GM19193 (cell line): ENCODE data around the gene VEZF1.

ENCODE experiments used
- POLR2A ChIP-seq: IDR thresholded peaks from 4 replicates; pipeline ENCODE4 v1.6.1; 2011; ENCODE audit not compliant: insufficient read depth, insufficient read length; ENCODE audit errors: extremely low read depth

The VEZF1 gene

DNA sequence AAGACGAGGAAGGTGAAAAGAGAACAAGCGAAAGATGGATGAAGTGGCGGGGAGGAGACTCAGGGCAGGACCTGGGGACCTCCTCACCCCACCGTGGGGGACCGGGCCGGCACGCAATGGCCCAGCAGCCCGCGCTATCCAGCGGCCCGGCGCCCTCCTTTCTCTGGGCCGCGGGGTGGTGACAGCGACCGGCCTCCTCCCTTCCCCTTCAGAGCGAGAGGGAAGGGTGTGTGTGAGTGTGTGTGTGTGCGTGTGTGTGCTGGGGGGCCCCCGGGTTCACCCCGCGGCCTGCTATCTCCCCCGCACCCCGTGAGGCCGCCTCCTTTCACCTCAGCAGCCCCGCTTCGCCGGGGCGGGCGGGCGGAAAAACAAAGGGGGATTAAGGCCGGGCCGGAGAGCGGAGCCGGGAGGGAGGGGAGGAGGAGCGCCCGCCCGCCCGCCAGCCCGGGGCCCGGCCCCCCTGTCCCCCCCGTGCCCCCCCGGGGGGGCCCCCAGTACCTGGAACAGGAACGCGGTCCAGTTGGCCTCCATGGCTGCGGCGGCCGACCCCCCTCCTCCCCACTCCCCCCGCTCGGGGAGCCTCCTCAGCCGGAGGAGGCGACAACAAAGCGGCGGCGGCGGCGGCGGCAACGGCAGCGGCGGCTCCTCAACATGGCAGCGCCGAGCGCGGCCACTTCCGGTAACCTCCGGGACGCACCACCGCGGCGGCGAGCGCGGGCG is at the start of gene VEZF1:
VEZF1 (minus strand) TSS at position 674 of the 720 bp plus-strand sequence; CDS start at position 531, 143 bp downstream.
- no peak for TF ChIP-seq POLR2A

DNA sequence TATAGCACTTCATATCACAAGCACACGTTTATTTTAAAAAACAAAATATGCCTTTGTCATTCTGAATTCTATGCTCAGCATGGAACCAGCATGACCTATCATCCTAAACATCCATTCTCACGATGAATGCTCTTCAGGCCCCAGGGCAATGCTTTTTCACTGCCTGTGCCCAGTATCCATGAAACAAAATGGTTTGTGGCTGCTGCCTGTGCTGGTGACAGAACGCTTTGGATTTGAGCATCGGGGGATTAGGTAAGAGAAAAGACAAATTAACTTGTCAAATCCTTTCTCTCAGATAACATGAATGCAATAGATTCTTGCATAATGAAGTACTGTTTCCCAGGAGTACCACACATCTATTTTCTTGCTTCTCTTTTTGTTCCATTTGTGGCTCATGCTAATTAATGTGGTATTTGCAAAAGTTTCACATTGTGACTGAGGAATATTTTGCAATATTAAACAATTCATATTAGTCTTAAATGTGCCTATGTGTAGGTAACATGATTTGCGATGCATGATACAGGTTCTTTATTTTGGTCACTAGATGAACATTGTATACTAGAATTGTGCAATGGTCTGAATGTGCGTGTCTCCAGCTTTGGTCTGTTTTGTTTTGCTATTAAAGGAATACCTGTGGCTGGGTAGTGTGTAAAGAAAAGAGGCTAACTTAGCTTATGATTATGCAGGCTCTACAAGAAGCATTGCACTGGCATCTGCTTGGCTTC is 44.8 kb upstream of the VEZF1 start:
- no peak for TF ChIP-seq POLR2A

DNA sequence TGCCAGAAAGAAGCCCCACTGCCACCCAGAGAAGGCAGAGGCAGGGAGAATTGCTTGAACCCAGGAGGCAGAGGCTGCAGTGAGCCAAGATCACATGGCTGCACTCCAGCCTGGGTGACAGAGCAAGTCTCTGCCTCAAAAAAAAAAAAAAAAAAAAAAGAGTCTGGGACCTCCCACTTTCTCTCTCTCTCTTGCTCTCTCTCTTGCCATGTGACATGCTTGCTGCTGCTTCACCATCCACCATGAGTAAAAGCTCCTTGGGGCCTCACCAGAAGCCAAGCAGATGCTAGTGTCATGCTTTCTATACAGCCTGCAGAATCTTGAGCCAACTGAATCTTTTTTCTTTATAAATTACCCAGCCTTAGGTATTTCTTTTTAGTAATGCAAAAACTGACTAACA is 40.5 kb upstream of the VEZF1 start:
- TF ChIP-seq POLR2A = no peak

DNA sequence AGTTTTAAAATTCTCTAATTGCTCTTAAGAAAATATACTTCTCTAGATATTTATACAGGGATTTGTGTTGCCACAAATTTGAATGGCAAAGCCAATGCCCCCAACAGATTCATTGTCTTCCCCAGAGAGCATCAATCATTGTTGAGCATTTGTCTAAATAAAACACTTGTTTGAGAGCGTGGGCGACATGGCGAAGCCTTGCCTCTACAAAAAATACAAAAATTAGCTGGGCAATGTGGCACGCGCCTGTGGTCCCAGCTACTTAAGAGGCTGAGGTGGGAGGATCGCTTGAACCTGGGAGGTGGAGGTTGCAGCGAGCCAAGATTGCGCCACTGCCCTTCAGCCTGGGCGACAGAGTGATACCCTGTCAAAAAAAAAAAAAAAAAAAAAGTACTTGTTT is 32.3 kb upstream of the VEZF1 start:
- no peak for TF ChIP-seq POLR2A

DNA sequence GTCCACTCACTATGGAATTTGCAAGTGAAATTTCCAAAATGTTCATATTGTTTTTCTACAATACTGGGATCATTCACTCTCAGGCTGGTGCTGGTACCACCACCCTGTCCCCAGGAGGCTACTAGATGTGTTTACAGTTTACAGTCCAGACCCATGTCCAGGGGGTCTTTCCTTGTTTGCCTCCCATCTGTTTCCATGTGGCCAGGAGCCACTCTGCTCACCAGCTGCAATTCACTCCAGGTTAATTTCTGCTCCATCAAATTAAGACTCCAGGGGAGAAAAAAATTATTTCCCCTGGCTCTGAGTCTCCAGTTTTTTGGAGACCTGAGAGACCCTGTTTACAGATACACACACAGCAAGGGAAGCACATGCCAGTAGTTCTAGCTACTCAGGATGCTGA is 31.5 kb upstream of the VEZF1 start:
- TF ChIP-seq POLR2A = no peak

GRCh38 chr17:58019039-58019438 is 31.0 kb upstream of the VEZF1 start:
- no peak for TF ChIP-seq POLR2A

- no peak for TF ChIP-seq POLR2A
These were observed 22.2 kb upstream of the VEZF1 start for GRCh38 chr17:58010067-58010799.

DNA sequence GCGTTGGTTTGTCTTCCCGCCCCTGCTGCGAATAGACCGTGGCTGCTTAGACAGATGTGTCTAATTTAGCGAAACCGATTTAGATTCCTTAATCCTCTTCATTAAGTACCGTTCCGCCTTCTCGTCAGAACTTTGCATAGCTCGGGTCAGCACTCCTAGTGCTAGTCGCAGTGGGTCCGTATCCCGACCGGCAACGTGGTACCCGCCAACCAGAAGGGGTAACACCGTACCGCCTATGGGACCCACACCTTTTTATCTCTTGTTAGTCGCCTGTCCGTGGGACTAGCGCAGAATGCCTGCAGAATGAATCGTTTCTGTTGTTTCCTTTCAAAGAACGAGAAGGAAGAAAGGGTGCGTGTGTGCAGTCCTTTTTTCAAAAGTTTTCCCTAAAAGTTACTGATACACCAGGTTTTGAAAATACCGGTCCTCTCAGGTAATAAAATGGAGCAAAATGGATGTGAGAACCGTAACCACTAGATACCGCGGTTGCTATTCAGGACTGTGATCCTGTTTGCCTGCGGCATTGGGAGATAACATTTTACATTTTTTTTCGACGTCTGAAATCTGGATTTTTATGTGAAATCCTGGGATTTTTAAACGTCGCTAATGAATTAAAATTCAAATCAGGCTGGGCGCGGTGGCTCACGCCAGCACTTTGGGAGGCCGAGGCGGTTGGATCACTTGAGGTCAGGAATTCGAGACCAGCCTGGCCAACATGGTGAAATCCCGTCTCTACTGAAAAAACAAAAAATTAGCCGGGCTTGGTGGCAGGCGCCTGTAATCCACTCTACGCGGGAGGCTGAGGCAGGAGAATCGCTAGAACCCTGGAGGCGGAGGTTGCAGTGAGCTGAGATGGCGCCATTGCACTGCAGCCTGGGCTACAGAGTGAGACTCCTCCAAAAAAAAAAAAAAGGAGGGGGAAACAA is 20.0 kb upstream of the VEZF1 start:
- no peak for TF ChIP-seq POLR2A

GRCh38 chr17:58006924-58007780 is 19.1 kb upstream of the VEZF1 start, which contains the start of gene SRSF1:
SRSF1 (minus strand) TSS chr17:58007246; CDS start chr17:58007137, 109 bp downstream.
- TF ChIP-seq POLR2A = peak; percentile 98

- no peak for TF ChIP-seq POLR2A
These were observed 18.5 kb upstream of the VEZF1 start for GRCh38 chr17:58006560-58006923.

GRCh38 chr17:58005728-58006559 is 17.9 kb upstream of the VEZF1 start:
- no peak for TF ChIP-seq POLR2A

- TF ChIP-seq POLR2A = no peak
These were observed 17.1 kb upstream of the VEZF1 start for GRCh38 chr17:58005031-58005727.
